Endothelial cell of umbilical vein (primary cell): ENCODE measurements around the gene B3GNT9. TPM values are rescaled to one million over a fixed set of nuclear protein-coding genes. Genes with fewer than 3 reads are reported as not detected.

ENCODE experiments used
- BruUV-seq: library from RNA; stranded (reverse); fragments of 400-500 nt; replicated peaks from 2 replicates; lab custom pipeline; 2021; lab: Mats Ljungman, UMichigan
- CTCF ChIA-PET: fragments of 300-600, 350-600 bp; sonication (Branson Sonifier 250); formaldehyde crosslinking; loops from one replicate; lab custom pipeline; 2021; ENCODE audit warnings: antibody characterized with exemption, inconsistent platforms; lab: Charles Lee
- POLR2A ChIA-PET: fragments of 300-600, 350-600 bp; sonication (Branson Sonifier 250); formaldehyde crosslinking; loops from one replicate; lab custom pipeline; 2021; ENCODE audit warnings: antibody characterized with exemption, inconsistent platforms; lab: Charles Lee
- DNase-seq: peaks from one replicate; pipeline ENCODE4 v3.0.0-alpha.2; 2011; ENCODE audit warnings: low read depth, low spot score
- FAIRE-seq: peaks from 2 replicates; lab custom pipeline; 2011; peaks lifted over from hg19 to GRCh38; lab: Jason Lieb, UNC
- H2AFZ ChIP-seq: 2 replicates; pipeline ENCODE4 v1.6.0; 2012; ENCODE audit warnings: low read depth, low read length, control low read depth, inconsistent platforms
- H3K27ac ChIP-seq: 2 replicates; pipeline ENCODE4 v1.5.1; 2011; ENCODE audit warnings: low read depth, mild to moderate bottlenecking, control low read depth, low read length, moderate library complexity; ENCODE audit not compliant: insufficient read depth
- H3K27me3 ChIP-seq, 2 experiments: 2 replicates each; pipeline versions ENCODE4 v1.6.0 to v1.6.1; 2011; ENCODE audit warnings: low read length in 2 of 2, mixed read lengths in 1 of 2; ENCODE audit not compliant: control insufficient read depth in 2 of 2, insufficient read depth in 2 of 2
- H3K36me3 ChIP-seq, 2 experiments: 2 replicates in 1 of 2; 3 replicates in 1 of 2; pipeline ENCODE4 v1.5.1; 2011; ENCODE audit warnings: low read length in 2 of 2, mild to moderate bottlenecking in 1 of 2, moderate library complexity in 1 of 2; ENCODE audit not compliant: control insufficient read depth in 2 of 2, insufficient read depth in 2 of 2; ENCODE audit errors: extremely low read depth in 1 of 2
- H3K4me1 ChIP-seq: 3 replicates; pipeline ENCODE4 v1.5.1; 2011; ENCODE audit warnings: mild to moderate bottlenecking, low read length; ENCODE audit not compliant: control insufficient read depth, insufficient read depth; ENCODE audit errors: extremely low read depth
- H3K4me2 ChIP-seq: 2 replicates; pipeline ENCODE4 v1.6.1; 2011; ENCODE audit warnings: low read length, control low read depth, mixed read lengths; ENCODE audit not compliant: insufficient read depth
- H3K4me3 ChIP-seq, 3 experiments: fragments of 200-600 bp in 1 of 3; sonication (generic), shearing (Covaris generic) in 1 of 3; replicated peaks in 1 of 3; 2 replicates each; pipeline ENCODE4 v1.5.1; 2011 to 2016; ENCODE audit warnings: control low read depth in 3 of 3, low read length in 3 of 3, mild to moderate bottlenecking in 2 of 3, inconsistent platforms in 1 of 3, low read depth in 1 of 3, moderate library complexity in 1 of 3; ENCODE audit not compliant: insufficient read depth in 1 of 3
- H3K79me2 ChIP-seq: 2 replicates; pipeline ENCODE4 v1.6.0; 2012; ENCODE audit warnings: low read length, inconsistent platforms; ENCODE audit not compliant: control insufficient read depth, insufficient read depth
- H3K9ac ChIP-seq: replicated peaks from 2 replicates; pipeline ENCODE3; 2011; ENCODE audit warnings: low read length, control low read depth; ENCODE audit not compliant: insufficient read depth; ENCODE audit errors: extremely low read depth
- H3K9me1 ChIP-seq: replicated peaks from 3 replicates; pipeline ENCODE4 v1.6.0; 2011; ENCODE audit warnings: mild to moderate bottlenecking, low read length; ENCODE audit not compliant: control insufficient read depth, insufficient read depth; ENCODE audit errors: extremely low read depth
- H3K9me3 ChIP-seq: replicated peaks from 2 replicates; pipeline ENCODE4 v1.5.1; 2012; ENCODE audit warnings: low read length, inconsistent platforms; ENCODE audit not compliant: control insufficient read depth, insufficient read depth
- H4K20me1 ChIP-seq: replicated peaks from 2 replicates; pipeline ENCODE3; 2011; ENCODE audit warnings: mild to moderate bottlenecking, low read length; ENCODE audit not compliant: control insufficient read depth, insufficient read depth; ENCODE audit errors: extremely low read depth
- CTCF ChIP-seq, 2 donors: IDR thresholded peaks; 1 replicate in 1 of 2; 2 replicates in 1 of 2; pipeline ENCODE4 v1.5.1; 2011; ENCODE audit warnings: low read length in 2 of 2, mild to moderate bottlenecking in 2 of 2, moderate library complexity in 2 of 2, control low read depth in 1 of 2, inconsistent platforms in 1 of 2, low read depth in 1 of 2; ENCODE audit not compliant: insufficient read depth in 1 of 2; ENCODE audit errors: extremely low read depth in 1 of 2
- EZH2 ChIP-seq: IDR thresholded peaks from 2 replicates; pipeline ENCODE4 v1.6.1; 2012; ENCODE audit warnings: borderline replicate concordance, low read depth, mild to moderate bottlenecking, moderate library complexity, low read length, inconsistent platforms; ENCODE audit not compliant: severe bottlenecking
- FOS ChIP-seq: IDR thresholded peaks from 2 replicates; pipeline ENCODE4 v1.6.1; 2011; ENCODE audit warnings: mild to moderate bottlenecking, low read length, moderate library complexity, borderline replicate concordance; ENCODE audit not compliant: insufficient read depth
- GATA2 ChIP-seq: IDR thresholded peaks from 2 replicates; pipeline ENCODE4 v1.7.0; 2011; ENCODE audit warnings: low read depth, mild to moderate bottlenecking, moderate library complexity, mixed read lengths, low read length; ENCODE audit not compliant: insufficient read length, insufficient read depth
- JUN ChIP-seq: IDR thresholded peaks from 2 replicates; pipeline ENCODE4 v1.6.1; 2011; ENCODE audit warnings: borderline replicate concordance, low read depth; ENCODE audit not compliant: insufficient read length, insufficient read depth
- MAX ChIP-seq: IDR thresholded peaks from 2 replicates; pipeline ENCODE4 v1.6.1; 2011; ENCODE audit not compliant: insufficient read depth, insufficient read length
- MYC ChIP-seq: IDR thresholded peaks from one replicate; pipeline ENCODE4 v1.6.1; 2011; ENCODE audit warnings: mild to moderate bottlenecking, low read depth, low read length
- POLR2A ChIP-seq: IDR thresholded peaks from 2 replicates; pipeline ENCODE4 v1.6.1; 2012; ENCODE audit warnings: low read depth, mild to moderate bottlenecking, control low read depth, low read length
- dilution Hi-C: fragments of 300-500 bp; cut with MboI; formaldehyde crosslinking; loops from one replicate; pipeline ENCODE4 v1.15.0; 2019; ENCODE audit warnings: low sequenced_read_pairs; ENCODE audit not compliant: extremely low pct_ligation_motif_present
- intact Hi-C: fragments of 100-400 bp; cut with micrococcal nuclease; formaldehyde crosslinking; loops from one replicate; pipeline ENCODE4 v1.10.0; 2022
- polyA plus RNA-seq, 4 experiments: library from polyadenylated mRNA; depleted of rRNA in 3 of 4; stranded (reverse) in 3 of 4; unstranded in 1 of 4; fragments of >200 nt; gene quantifications; 2 replicates each; pipeline versions ENCODE4 v1.2.1 to v1.2.3, GENCODE V29; 2011 to 2012; ENCODE audit warnings: missing spikeins in 1 of 4
- total RNA-seq: library from RNA; stranded (reverse); gene quantifications from 2 replicates; pipeline ENCODE4 v1.2.3, GENCODE V29; 2021

The B3GNT9 gene
- total and polyA plus RNA-seq, 2 donors (not counting 3 experiments of a cell fraction or from before 2014, with no cell fraction given): 4.0 to 6.4 TPM

GRCh38 chr16:67146523-67147357 lies 4.1 kb downstream of the B3GNT9 start:
- no peak overlapping the region for H3K4me3 ChIP-seq
- TF ChIP-seq CTCF (IDR thresholded peaks at IDR 0.05; ENCODE audit: extremely low read depth in 1 of 2, insufficient read depth in 1 of 2, low read depth in 1 of 2, low read length in 2 of 2) (no peak), JUN (no peak), EZH2 (no peak), MYC (no peak), POLR2A (no peak), GATA2 (no peak), FOS (no peak), MAX (no peak)
- H3K9me1 ChIP-seq: no peaks in the 10 kb centered on the region
- POLR2A ChIA-PET: no interaction called here
- H3K4me2 ChIP-seq: no peak overlapping the region
- dilution Hi-C loops: no loop called here
- no TSS peak for BruUV-seq
- no peaks in the 10 kb centered on the region for H4K20me1 ChIP-seq
- H3K4me1 ChIP-seq: peaks cover 3% of the 10 kb centered on the region
- no peak for DNase-seq
- intact Hi-C loops: no loop called here
- FAIRE-seq: no peak
- H3K79me2 ChIP-seq: no peaks in the 10 kb centered on the region
- H3K36me3 ChIP-seq: peaks cover 2 to 47% of the 10 kb centered on the region in 2 experiments
- CTCF ChIA-PET: interaction anchor here (1.5 to 1.8 kb wide), 2 partner anchors 9 to 129 kb away, joined by 5 to 7 read pairs; no protein-coding TSS in a partner anchor
- H3K9me3 ChIP-seq: no peaks in the 10 kb centered on the region
- H3K27me3 ChIP-seq: peaks cover 0 to 5% of the 10 kb centered on the region in 2 experiments
- H3K9ac ChIP-seq: no peak overlapping the region
- no peak overlapping the region for H3K27ac ChIP-seq
- H2AFZ ChIP-seq: no peak overlapping the region
